ENCODE results near the gene PPT2.
"Not testable (repeated sequence)": the region's sequence is repeated elsewhere in the genome, so short reads cannot be mapped to it uniquely, and the experiment has no call there.

The PPT2 gene

GRCh38 chr6:32177788-32178546 is 24.0 kb downstream of the PPT2 start, which contains the start of gene RNF5:
Gene RNF5, plus strand, starts transcription at chr6:32178405. Its CDS starts 107 bp downstream, at chr6:32178512.
- peak; percentile 100 for DNase-seq

GRCh38 chr6:32178547-32179440 is 24.9 kb downstream of the PPT2 start:
- no peak for DNase-seq

GRCh38 chr6:32179766-32180405 is 25.9 kb downstream of the PPT2 start:
- no peak for DNase-seq

GRCh38 chr6:32181148-32181702 is 27.3 kb downstream of the PPT2 start:
- DNase-seq, result no peak

GRCh38 chr6:32181915-32182529 is 28.1 kb downstream of the PPT2 start:
- no peak for DNase-seq

- DNase-seq, result no peak
Observed at GRCh38 chr6:32182555-32182981, 28.6 kb downstream of the PPT2 start.

GRCh38 chr6:32183030-32183429 is 29.1 kb downstream of the PPT2 start:
- DNase-seq, result no peak

- no peak for DNase-seq
Observed at GRCh38 chr6:32183483-32184083, 29.6 kb downstream of the PPT2 start.

- DNase-seq, result no peak
Observed at GRCh38 chr6:32184084-32184640, 30.2 kb downstream of the PPT2 start, which contains the start of gene AGER. Gene AGER, minus strand, starts transcription at chr6:32184253. Its CDS starts 31 bp downstream, at chr6:32184222.

GRCh38 chr6:32185681-32186131 is 31.8 kb downstream of the PPT2 start:
- DNase-seq, result peak; percentile 86

- DNase-seq, result not testable (repeated sequence)
Observed at GRCh38 chr6:32186151-32186840, 32.4 kb downstream of the PPT2 start.

- no peak for DNase-seq
Observed at GRCh38 chr6:32187009-32187709, 33.2 kb downstream of the PPT2 start.

GRCh38 chr6:32187725-32188380 is 33.9 kb downstream of the PPT2 start:
- not testable (repeated sequence) for DNase-seq

- DNase-seq, result peak; percentile 28
Observed at GRCh38 chr6:32188381-32189068, 34.6 kb downstream of the PPT2 start.

GRCh38 chr6:32189069-32189741 is 35.3 kb downstream of the PPT2 start:
- no peak for DNase-seq

- DNase-seq, result no peak
Observed at GRCh38 chr6:32189742-32190053, 35.8 kb downstream of the PPT2 start.

GRCh38 chr6:32190054-32190851 is 36.3 kb downstream of the PPT2 start, which contains the start of gene PBX2:
Gene PBX2, minus strand, starts transcription at chr6:32190202. Its CDS starts 287 bp downstream, at chr6:32189915.
- peak; percentile 93 for DNase-seq

Data from fibroblast of upper back skin (primary cell).